Posterior vena cava (tissue), 2 donors: ENCODE results near the gene LRRN3. TPM values are rescaled to one million over a fixed set of nuclear protein-coding genes. Genes with fewer than 3 reads are reported as not detected.

Experiments
- DNase-seq: peaks from one replicate; pipeline ENCODE4 v3.0.0-alpha.2; 2020; ENCODE audit warnings: low spot score
- intact Hi-C, 2 donors: fragments of 100-400 bp; cut with DNase I; formaldehyde crosslinking; loops; one replicate each; pipeline versions ENCODE4 v1.14.1 to v1.14.2; 2022 to 2023
- total RNA-seq, 2 donors: library from RNA; stranded (reverse); fragmentation: NEBNext Ultra II Directional; extraction: Animal tissue kit (Norgen Biotek cat#: 25700); gene quantifications; one replicate each; pipeline ENCODE4 v1.2.1, GENCODE V29; 2021
- donor health status: DM: yes; HTN: yes; CAD: no.
- donor health status: DM: yes; HTN: yes; CAD: no.

LRRN3 gene
- total RNA-seq, 2 donors from 2014 or later = 0.05 to 1.3 TPM

GRCh38 chr7:111098926-111099250, 8.0 kb downstream of the LRRN3 start:
- intact Hi-C loops = loop anchor here (10.0 kb wide), 1 partner anchor 636 kb away; no protein-coding TSS in a partner anchor
- no peak for DNase-seq

- intact Hi-C loops = loop anchor here in 1 of 2 donors (10.0 kb wide), 1 partner anchor 373 kb away; no protein-coding TSS in a partner anchor
- DNase-seq = no peak
These were observed 11.1 kb downstream of the LRRN3 start for GRCh38 chr7:111101856-111102646.

GRCh38 chr7:111103136-111103535, 12.2 kb downstream of the LRRN3 start:
- DNase-seq = no peak
- intact Hi-C loops = loop anchor here in 1 of 2 donors (10.0 kb wide), 1 partner anchor 372 kb away; no protein-coding TSS in a partner anchor

GRCh38 chr7:111103678-111104274, 12.8 kb downstream of the LRRN3 start:
- no peak for DNase-seq
- intact Hi-C loops = loop anchor here in 1 of 2 donors (10.0 kb wide), 1 partner anchor 371 kb away; no protein-coding TSS in a partner anchor

- intact Hi-C loops = loop anchor here in 1 of 2 donors (10.0 kb wide), 1 partner anchor 370 kb away; no protein-coding TSS in a partner anchor
- DNase-seq = no peak
These were observed 13.8 kb downstream of the LRRN3 start for GRCh38 chr7:111104710-111105109.

GRCh38 chr7:111105269-111105668, 14.3 kb downstream of the LRRN3 start:
- intact Hi-C loops = loop anchor here in 1 of 2 donors (10.0 kb wide), 1 partner anchor 370 kb away; no protein-coding TSS in a partner anchor
- DNase-seq = no peak

- intact Hi-C loops = loop anchor here in 1 of 2 donors (10.0 kb wide), 1 partner anchor 367 kb away; no protein-coding TSS in a partner anchor
These were observed 16.7 kb downstream of the LRRN3 start for GRCh38 chr7:111107579-111107978.

GRCh38 chr7:111108000-111108399, 17.1 kb downstream of the LRRN3 start:
- intact Hi-C loops = loop anchor here in 1 of 2 donors (10.0 kb wide), 1 partner anchor 367 kb away; no protein-coding TSS in a partner anchor
- DNase-seq = no peak

More at GRCh38 chr7:111107579-111107978, 16.7 kb downstream of the LRRN3 start:
- DNase-seq = no peak

GRCh38 chr7:111108496-111108895, 17.6 kb downstream of the LRRN3 start:
- no peak for DNase-seq

GRCh38 chr7:111112439-111112838, 21.5 kb downstream of the LRRN3 start:
- DNase-seq = no peak
- intact Hi-C loops = no loop called here

More at GRCh38 chr7:111108496-111108895, 17.6 kb downstream of the LRRN3 start:
- intact Hi-C loops = loop anchor here in 1 of 2 donors (10.0 kb wide), 1 partner anchor 366 kb away; no protein-coding TSS in a partner anchor

GRCh38 chr7:111113263-111114017, 22.5 kb downstream of the LRRN3 start:
- DNase-seq = no peak
- intact Hi-C loops = no loop called here

- intact Hi-C loops = no loop called here
- DNase-seq = no peak
These were observed 25.0 kb downstream of the LRRN3 start for GRCh38 chr7:111115966-111116365.

- intact Hi-C loops = no loop called here
- DNase-seq = no peak
These were observed 36.1 kb downstream of the LRRN3 start for GRCh38 chr7:111126987-111127386.

GRCh38 chr7:111129435-111129834, 38.5 kb downstream of the LRRN3 start:
- DNase-seq = no peak
- intact Hi-C loops = no loop called here

GRCh38 chr7:111132833-111133232, 41.9 kb downstream of the LRRN3 start:
- intact Hi-C loops = no loop called here
- DNase-seq = no peak

- intact Hi-C loops = no loop called here
- DNase-seq = no peak
These were observed 46.6 kb downstream of the LRRN3 start for GRCh38 chr7:111137296-111138192.

GRCh38 chr7:111138193-111138569, 47.3 kb downstream of the LRRN3 start:
- intact Hi-C loops = no loop called here

GRCh38 chr7:111138586-111138985, 47.7 kb downstream of the LRRN3 start:
- no peak for DNase-seq
- intact Hi-C loops = no loop called here

More at GRCh38 chr7:111138193-111138569, 47.3 kb downstream of the LRRN3 start:
- DNase-seq = peak; percentile 84
